DMS 273 (cell line): ENCODE results near the gene KLHL14.
"Not testable (repeated sequence)": the region's sequence is repeated elsewhere in the genome, so short reads cannot be mapped to it uniquely, and the experiment has no call there.

Experiments
- DNase-seq: peaks from one replicate; lab custom pipeline; 2025; ENCODE audit not compliant: unreplicated experiment; lab: John Stamatoyannopoulos, UW

The KLHL14 gene

DNA sequence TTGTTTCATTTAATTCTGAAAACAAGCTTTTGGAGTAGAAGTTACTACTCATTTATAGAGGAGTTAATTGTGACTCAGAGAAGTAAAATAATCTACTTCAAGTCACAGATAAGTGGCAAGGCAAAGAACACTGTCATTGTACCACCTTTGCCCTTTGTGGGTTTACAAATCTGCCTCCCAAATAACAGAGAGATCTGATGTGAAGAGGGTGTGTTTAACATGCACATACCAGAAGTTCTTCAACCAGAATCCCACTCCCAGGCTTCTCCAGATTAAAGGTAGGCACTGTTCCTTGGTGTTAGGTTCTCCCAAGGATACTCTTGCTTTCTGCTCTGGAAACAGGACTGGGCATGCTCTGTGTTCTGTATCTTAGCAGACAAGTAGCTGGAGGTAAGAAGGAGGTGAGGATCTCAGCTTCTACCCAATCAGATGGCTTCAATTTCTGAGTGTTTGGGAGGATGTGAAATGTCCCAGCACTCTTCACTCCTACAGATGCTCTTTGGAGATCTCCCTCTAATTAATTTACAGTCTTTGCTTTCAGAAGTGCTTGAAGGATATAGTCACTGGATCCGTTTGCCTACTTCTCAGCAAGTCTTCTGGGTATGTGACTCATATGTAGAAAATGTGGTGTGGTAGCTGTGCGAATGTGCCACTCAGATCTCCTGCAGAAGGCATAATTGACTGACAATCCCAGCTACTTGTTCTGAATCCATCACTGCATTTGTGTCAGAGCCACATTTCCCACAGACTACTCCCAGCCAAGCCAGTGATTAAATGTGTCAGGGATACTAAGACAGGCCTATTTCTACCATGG lies 111.1 kb downstream of the KLHL14 start:
- DNase-seq: no peak

DNA sequence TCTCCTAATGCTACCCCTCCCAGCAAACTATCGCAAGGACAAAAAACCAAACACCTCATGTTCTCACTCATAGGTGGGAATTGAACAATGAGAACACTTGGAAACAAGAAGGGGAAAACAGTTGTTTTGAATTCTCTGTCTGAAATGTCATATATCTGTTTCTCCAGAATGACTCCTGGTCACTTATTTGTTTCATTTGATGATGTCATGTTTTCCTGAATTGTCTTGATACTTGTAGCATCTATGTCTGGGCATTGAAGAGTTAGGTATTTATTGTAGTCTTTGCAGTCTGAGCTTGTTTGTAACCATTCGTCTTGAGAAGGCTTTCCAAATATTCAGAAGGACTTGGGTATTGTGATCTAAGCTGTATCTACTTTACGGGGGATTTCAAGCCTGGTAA lies 118.3 kb downstream of the KLHL14 start:
- DNase-seq: not testable (repeated sequence)

GRCh38 chr18:32637659-32638058 lies 135.2 kb downstream of the KLHL14 start:
- not testable (repeated sequence) for DNase-seq

GRCh38 chr18:32637226-32637625 lies 135.6 kb downstream of the KLHL14 start:
- no peak for DNase-seq

DNA sequence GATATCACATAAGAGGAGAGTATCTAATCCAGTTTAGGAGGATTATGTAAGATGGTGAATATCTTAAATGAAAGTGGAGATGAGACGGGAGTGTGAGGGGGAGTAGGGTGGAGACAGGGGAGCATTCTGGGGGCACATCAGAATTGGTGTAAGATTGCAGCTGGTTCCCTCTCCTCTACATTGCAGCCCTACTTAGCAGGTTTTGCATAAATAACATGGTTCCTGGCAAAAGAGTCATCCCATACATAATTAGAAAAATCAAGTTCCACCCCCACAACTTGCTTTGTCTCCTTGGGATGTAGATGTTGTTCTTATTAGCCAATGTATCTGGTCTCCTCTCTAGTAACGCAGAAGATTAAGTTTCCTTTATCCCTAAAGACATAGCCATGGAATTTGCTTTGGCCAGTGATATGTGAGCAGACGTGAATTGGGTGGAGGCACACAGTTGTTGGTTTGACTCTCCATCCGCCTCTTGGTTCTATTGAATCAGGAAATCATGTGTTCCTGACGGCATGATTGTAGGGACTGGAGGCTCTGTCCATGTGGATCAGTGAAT lies 137.9 kb downstream of the KLHL14 start:
- no peak for DNase-seq

- DNase-seq: no peak
These were observed 142.7 kb downstream of the KLHL14 start for GRCh38 chr18:32629981-32630700.

DNA sequence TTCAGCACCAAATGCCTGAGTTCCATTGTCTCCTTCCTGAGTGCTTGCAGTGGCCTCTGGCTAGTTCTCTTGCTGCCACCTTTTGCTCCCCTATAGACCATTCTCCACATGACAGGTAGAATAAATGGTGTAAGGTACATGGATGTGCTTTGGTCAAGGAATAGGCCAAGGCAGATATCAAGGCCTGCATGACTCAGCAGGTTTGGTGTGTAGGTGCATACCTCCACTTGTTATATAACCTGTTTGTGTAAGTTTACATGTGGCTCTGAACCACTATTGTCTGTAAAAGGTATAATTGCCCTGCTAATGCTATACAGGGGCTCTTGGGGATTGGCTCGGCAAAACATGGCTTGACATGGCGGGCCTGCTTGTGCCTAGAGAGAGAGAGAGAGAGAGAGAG lies 143.5 kb downstream of the KLHL14 start:
- no peak for DNase-seq

DNA sequence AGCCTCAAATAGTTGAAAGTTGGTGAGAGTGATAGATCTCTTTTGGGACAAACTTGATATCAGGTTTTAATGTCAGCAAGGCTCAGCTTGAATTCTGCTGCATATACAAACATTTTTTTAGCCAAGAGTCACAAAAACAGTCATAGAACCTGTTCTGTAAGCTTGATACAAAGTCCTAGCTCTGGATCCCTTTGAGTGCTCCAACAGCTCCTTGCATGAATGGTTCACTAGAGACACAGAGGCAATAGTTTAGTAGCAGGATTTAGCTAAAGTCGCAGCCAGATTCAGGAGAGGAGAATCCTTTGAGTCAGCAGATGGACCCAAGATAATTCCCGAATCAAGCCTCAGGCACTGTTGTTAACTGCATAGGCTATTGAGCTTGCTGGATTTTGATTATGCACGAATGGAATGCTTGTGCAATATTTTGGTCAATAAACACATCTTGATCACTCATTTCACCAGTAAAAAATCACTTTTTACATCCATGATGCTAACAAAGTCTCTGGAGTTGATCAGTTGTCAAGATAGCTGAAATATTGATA lies 148.6 kb downstream of the KLHL14 start:
- no peak for DNase-seq

- no peak for DNase-seq
These were observed 149.3 kb downstream of the KLHL14 start for GRCh38 chr18:32623563-32623962.
